OCI-LY3 (cell line): ENCODE measurements around the gene SLC4A1.

ENCODE experiments used
- H2AFZ ChIP-seq: fragments of 200-600, 300-600 bp; shearing (Covaris generic); 2 replicates; pipeline ENCODE4 v1.6.0; 2014; ENCODE audit warnings: antibody characterized with exemption, low read depth, low read length
- H3K27ac ChIP-seq: fragments of 200-600, 300-600 bp; sonication (generic); 2 replicates; pipeline ENCODE4 v1.5.1; 2014; ENCODE audit warnings: mild to moderate bottlenecking, low read length, moderate library complexity, mixed read lengths
- H3K27me3 ChIP-seq: fragments of 200-600, 300-600 bp; sonication (generic); 2 replicates; pipeline ENCODE4 v1.6.1; 2014; ENCODE audit warnings: low read depth, low read length, mixed read lengths
- H3K36me3 ChIP-seq: fragments of 200-600, 300-600 bp; sonication (generic); replicated peaks from 2 replicates; pipeline ENCODE3; 2014; ENCODE audit warnings: low read depth, low read length, mixed read lengths
- H3K4me1 ChIP-seq: fragments of 300-600, 200-600 bp; sonication (generic); 2 replicates; pipeline ENCODE4 v1.6.1; 2014; ENCODE audit warnings: low read length, mixed read lengths
- H3K4me2 ChIP-seq: fragments of 200-600, 300-600 bp; sonication (generic); 2 replicates; pipeline ENCODE4 v1.6.1; 2014; ENCODE audit warnings: low read length, mixed read lengths
- H3K4me3 ChIP-seq: fragments of 300-600, 200-600 bp; sonication (generic); 2 replicates; pipeline ENCODE4 v1.5.1; 2014; ENCODE audit warnings: antibody characterized with exemption, mild to moderate bottlenecking, low read length, moderate library complexity
- H3K79me2 ChIP-seq: fragments of 300-600, 200-600 bp; shearing (Covaris generic); 2 replicates; pipeline ENCODE4 v1.6.1; 2014; ENCODE audit warnings: mild to moderate bottlenecking, low read length, mixed read lengths
- H3K9ac ChIP-seq: fragments of 300-600, 200-600 bp; shearing (Covaris generic); 2 replicates; pipeline ENCODE4 v1.6.0; 2014; ENCODE audit warnings: mild to moderate bottlenecking, low read length, moderate library complexity
- H3K9me3 ChIP-seq: fragments of 200-600, 300-600 bp; shearing (Covaris generic); 2 replicates; pipeline ENCODE4 v1.6.1; 2014; ENCODE audit warnings: low read length, mixed read lengths; ENCODE audit not compliant: insufficient read depth
- H4K20me1 ChIP-seq: fragments of 200-600, 300-600 bp; sonication (generic); 2 replicates; pipeline ENCODE4 v1.6.1; 2016; ENCODE audit warnings: low read length, mixed read lengths; ENCODE audit not compliant: insufficient read depth
- EZH2phosphoT487 ChIP-seq: fragments of 200-600 bp; shearing (Covaris generic); IDR thresholded peaks from 2 replicates; pipeline ENCODE4 v1.6.1; 2018; ENCODE audit warnings: antibody characterized with exemption, mixed run types, low read depth
- TF ChIP-seq, protein P1 (sequence below): fragments of 200-600, 300-600 bp; sonication (generic); IDR thresholded peaks from 2 replicates; pipeline ENCODE4 v1.5.1; 2014; ENCODE audit warnings: antibody characterized with exemption, low read length, low read depth

The SLC4A1 gene

DNA sequence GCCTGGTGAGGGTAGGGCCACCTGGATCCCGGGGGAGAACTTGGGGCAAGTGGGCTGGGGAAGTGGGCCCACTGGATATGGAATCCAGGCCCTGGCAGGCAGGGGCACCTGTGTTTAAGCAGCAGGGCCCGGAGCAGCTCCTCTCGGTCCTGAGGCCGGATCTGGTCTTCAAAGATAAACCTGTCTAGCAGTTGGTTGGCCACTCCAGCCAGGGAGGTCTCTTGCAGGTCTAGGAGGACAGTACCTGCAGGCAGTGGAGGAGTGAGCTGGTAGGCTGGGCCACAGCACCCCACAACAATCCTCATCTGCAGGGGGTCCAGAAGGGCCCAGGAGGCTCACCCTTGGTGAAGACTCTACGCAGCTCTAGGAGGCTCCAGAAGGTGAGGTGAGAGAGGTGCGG is 7.6 kb downstream of the SLC4A1 start:
- Histone ChIP-seq H3K9me3 (no peaks in the 10 kb centered on the region), H3K4me1 (no peaks in the 10 kb centered on the region), H3K9ac (no peak overlapping the region), H3K27me3 (no peaks in the 10 kb centered on the region), H3K79me2 (no peaks in the 10 kb centered on the region), H4K20me1 (no peaks in the 10 kb centered on the region), H2AFZ (no peak overlapping the region), H3K4me3 (no peak overlapping the region), H3K4me2 (no peak overlapping the region), H3K27ac (no peak overlapping the region), H3K36me3 (no peaks in the 10 kb centered on the region)
- TF ChIP-seq, protein P1, sequence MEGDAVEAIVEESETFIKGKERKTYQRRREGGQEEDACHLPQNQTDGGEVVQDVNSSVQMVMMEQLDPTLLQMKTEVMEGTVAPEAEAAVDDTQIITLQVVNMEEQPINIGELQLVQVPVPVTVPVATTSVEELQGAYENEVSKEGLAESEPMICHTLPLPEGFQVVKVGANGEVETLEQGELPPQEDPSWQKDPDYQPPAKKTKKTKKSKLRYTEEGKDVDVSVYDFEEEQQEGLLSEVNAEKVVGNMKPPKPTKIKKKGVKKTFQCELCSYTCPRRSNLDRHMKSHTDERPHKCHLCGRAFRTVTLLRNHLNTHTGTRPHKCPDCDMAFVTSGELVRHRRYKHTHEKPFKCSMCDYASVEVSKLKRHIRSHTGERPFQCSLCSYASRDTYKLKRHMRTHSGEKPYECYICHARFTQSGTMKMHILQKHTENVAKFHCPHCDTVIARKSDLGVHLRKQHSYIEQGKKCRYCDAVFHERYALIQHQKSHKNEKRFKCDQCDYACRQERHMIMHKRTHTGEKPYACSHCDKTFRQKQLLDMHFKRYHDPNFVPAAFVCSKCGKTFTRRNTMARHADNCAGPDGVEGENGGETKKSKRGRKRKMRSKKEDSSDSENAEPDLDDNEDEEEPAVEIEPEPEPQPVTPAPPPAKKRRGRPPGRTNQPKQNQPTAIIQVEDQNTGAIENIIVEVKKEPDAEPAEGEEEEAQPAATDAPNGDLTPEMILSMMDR = no peak
- no peak for TF ChIP-seq EZH2phosphoT487

DNA sequence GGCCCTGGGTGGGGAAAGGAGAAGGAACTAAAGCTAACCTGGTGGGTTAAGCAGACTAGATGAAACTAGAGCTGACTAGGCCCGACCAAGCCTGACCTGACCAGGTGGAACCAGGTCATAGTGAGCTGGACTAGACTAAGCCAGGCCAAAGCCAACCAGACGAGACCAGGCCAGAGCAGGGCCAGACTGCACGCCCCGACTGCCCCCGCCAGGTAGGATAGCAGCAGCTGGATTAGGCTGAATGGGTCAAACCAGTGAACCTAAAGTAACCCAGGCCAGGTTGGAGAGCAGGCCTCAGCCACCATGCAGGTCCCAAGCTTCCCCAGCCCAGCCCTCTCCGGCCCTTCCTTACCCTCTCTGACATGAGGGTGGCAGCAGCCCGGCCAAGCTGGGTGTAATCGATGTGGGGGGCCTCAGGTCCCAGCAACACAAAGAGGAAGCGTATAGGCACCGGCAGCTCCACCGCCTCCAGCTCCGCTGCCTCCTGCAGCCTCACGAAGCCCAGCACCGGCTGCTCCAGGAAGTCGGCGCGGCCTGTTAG is 9.1 kb downstream of the SLC4A1 start:
- no peaks in the 10 kb centered on the region for H3K79me2 ChIP-seq
- H3K4me1 ChIP-seq = no peaks in the 10 kb centered on the region
- no peak overlapping the region for H3K9ac ChIP-seq
- H3K4me3 ChIP-seq = no peak overlapping the region
- no peaks in the 10 kb centered on the region for H3K9me3 ChIP-seq
- H3K27me3 ChIP-seq = no peaks in the 10 kb centered on the region
- H2AFZ ChIP-seq = no peak overlapping the region
- no peak for TF ChIP-seq EZH2phosphoT487
- TF ChIP-seq, protein P1 = no peak
- H3K4me2 ChIP-seq = no peak overlapping the region
- no peaks in the 10 kb centered on the region for H4K20me1 ChIP-seq
- H3K36me3 ChIP-seq = no peaks in the 10 kb centered on the region
- no peak overlapping the region for H3K27ac ChIP-seq

DNA sequence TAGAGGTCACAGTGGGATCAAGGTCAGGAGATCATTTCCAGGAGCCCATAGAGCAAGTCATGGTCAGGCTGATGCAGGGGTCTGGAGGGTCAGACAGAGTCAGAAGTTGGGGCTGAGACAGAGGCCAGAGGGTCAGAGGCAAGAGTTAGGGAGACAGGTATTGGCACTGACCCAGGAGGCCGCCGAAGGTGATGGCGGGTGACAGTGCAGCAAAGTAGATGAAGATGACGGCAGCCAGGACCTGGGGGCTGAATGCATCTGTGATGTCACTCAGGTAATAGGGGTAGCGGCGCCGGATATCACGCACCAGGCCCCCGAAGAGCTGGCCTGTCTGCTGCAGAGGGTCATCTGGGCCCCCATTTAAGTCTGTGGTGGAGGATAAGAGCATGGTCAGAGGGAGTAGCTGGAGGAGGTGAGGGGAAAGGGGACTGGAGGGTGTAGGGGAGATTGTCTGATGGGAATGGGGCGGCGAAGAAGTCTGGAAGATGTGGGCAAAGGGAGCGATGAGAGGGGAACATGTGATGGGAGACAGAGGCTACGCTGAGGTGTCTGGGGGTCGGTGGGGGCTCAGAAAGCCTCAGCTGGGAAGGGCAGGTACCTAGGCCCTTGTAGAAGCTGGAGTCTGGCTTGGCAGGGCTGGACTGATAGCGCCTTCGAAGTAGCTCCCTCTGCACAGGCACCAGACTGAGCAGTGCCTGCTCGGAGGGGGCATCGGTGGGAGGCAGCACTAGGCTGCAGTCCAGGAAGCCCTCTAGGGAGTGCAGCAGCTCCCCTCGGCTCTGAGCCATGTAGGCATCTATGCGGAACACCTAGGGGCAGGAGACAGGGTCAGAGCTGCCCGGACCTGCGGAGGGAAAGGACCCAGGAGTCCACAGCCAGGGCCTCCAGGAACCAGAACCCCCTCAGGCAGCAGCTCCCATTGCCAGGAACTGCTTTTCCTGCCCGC is 9.8 kb downstream of the SLC4A1 start:
- TF ChIP-seq, protein P1 = no peak
- no peak for TF ChIP-seq EZH2phosphoT487
- Histone ChIP-seq H3K27me3 (no peaks in the 10 kb centered on the region), H3K36me3 (no peaks in the 10 kb centered on the region), H2AFZ (no peak overlapping the region), H3K4me1 (no peaks in the 10 kb centered on the region), H3K27ac (no peak overlapping the region), H3K79me2 (no peaks in the 10 kb centered on the region), H4K20me1 (no peaks in the 10 kb centered on the region), H3K4me3 (no peak overlapping the region), H3K4me2 (no peak overlapping the region), H3K9ac (no peak overlapping the region), H3K9me3 (no peaks in the 10 kb centered on the region)

DNA sequence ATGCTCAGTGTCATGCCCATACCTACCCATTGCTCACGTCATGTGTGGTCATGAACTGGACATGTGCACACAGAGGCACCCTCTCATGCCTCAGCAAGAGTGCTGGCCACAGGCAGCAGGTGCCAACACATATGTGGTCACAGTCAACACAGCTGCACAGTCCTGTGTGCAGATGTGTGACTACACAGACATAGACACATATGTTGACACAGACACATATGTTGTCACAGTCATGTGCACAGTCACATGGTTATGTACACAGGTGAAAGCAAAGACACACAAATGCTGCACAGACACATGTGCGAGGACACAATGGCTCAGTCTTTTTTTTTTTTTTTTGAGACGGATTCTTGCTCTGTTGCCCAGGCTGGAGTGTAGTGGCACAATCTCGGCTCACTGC is 11.3 kb downstream of the SLC4A1 start:
- H3K27me3 ChIP-seq = no peaks in the 10 kb centered on the region

More for the DNA sequence above, 11.3 kb downstream of the SLC4A1 start:
- TF ChIP-seq, protein P1 = no peak
- TF ChIP-seq EZH2phosphoT487 = no peak
- Histone ChIP-seq H3K79me2 (no peaks in the 10 kb centered on the region), H3K4me3 (no peak overlapping the region), H3K4me1 (no peaks in the 10 kb centered on the region), H4K20me1 (no peaks in the 10 kb centered on the region), H3K27ac (no peak overlapping the region), H2AFZ (no peak overlapping the region), H3K9ac (no peak overlapping the region), H3K4me2 (no peak overlapping the region), H3K36me3 (no peaks in the 10 kb centered on the region), H3K9me3 (no peaks in the 10 kb centered on the region)
